NCI-H1092 treated with DMSO at 0.1 percent for 48 hours (cell line): ENCODE data around the gene ASAP2.
"Not testable (repeated sequence)": the region's sequence is repeated elsewhere in the genome, so short reads cannot be mapped to it uniquely, and the experiment has no call there.

Experiments used
- DNase-seq: peaks from one replicate; lab custom pipeline; 2025; lab: John Stamatoyannopoulos, UW

The ASAP2 gene

DNA sequence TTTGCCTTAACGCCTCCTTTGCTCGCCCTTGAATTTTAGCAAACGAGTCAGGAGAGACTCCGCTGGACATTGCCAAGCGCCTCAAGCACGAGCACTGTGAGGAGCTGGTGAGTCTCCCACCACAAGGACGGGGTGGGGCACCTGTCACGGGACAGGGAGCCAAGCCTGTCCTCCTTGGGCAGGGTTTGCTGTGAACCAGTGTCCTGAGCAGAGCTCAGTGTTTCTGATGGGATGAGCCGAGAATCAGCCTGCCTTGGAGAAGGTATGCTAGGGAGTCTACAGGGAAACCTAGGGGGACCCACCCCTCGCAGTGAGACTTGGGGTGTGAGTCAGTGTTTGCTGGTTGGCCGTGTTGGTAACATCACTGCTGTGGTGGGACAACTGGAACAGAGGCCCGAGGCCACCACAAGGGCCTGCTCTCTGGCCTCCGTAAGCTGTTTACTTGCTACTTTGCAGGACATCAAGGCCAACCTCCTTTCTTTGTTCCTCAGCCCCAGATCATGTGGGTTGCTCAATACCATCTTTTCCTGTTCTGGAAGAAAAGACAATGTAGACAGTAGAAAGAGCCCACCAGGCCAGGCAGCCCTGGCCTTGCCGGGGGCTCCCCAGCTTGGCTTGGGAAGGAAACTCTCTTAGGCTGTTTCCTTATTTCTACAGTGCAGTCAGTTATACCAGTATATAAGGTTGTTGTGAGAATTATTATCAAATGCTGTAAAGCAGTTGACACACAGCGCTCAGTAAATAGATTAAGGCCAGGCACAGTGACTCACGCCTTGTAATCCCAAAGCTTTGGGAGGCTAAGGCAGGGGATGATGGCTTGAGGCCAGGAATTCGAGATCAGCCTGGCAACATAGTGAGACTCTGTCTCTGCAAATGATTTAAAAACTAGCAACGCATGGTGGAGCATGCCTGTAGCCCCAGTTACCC is 174.4 kb downstream of the ASAP2 start:
- no peak for DNase-seq

- no peak for DNase-seq
These were observed 176.1 kb downstream of the ASAP2 start for GRCh38 chr2:9382604-9383235.

DNA sequence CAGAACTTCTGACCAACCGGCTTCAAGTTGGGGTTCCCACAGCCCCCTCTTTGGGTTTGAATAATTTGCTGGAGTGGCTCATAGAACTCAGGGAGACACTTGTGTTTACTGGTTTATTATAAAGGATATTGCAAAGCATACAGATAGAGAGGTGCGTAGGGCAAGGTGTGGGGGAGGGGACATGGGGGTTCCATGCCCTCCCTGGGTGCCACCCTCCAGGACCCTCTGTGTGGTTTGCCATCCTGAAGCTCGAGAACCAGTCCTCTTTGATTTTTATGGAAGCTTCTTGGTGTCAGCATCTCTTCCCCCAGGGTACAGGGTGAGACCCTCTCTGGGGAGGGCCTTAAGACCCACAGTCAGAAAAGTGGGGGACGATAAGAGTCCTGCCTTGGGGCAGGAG is 177.9 kb downstream of the ASAP2 start:
- DNase-seq: no peak

- DNase-seq: no peak
These were observed 179.2 kb downstream of the ASAP2 start for GRCh38 chr2:9385841-9386240.

DNA sequence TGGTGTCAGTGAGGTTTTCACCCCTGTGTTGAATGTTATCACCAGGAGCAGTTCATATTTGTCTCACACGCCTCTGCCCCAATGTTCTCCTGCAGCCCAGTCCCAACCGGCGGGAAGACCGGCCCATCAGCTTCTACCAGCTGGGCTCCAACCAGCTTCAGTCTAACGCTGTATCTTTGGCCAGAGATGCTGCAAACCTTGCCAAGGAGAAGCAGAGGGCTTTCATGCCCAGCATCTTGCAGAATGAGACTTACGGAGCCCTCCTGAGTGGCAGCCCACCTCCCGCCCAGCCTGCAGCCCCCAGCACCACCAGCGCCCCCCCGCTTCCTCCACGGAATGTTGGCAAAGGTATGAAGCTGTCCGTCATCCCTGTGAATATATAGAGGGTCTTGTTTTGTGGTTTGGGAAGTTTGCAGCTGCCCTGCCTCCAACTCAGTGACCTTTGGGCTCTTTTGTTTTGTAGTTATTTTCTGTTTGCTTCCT is 181.6 kb downstream of the ASAP2 start:
- no peak for DNase-seq

DNA sequence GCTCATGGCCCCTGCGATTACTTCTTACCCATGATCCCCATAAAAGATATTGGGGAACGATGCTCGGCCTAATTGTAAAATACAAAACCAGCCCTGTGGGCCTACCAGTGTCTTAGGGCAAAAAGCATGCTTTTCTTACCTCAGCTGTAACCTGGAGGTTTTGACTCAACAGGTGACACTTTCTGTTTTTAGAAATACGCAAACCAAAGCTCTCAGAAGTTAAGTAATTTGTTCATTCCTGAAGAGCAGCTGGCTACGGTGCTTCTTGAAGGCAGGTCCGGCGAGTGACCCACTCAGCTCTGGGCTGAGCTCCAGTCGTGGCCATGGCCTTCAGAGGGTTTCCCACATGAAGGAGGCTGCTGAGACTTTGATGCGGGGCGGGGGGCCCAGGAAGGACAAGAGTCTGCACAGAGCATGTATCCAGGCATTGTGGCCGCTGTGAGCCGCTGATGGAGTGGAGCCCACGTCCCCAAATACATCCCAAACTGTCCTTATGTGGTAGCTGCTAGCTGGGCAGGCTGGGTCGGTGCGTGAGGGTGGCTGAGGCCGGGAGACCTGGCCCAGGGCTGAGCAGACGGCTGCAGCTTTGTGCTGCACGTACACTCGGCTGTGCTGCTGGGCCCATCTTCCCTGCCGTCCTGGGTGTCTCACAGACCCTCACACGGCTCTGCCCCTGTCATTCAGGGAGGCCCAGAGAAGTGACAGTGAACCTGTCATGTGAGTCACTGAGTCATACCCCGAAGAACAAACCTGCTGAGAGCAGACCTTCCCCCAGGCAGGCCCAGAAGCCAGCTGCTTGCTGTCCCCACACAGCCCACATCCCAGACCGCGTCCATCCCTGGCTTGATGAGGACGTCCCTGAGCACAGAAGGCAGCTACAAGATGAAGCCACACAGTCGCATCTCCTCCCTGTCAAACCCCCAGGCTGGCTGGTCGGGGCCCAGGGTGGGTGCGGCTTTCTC is 182.6 kb downstream of the ASAP2 start:
- DNase-seq: no peak

- DNase-seq: no peak
These were observed 183.7 kb downstream of the ASAP2 start for GRCh38 chr2:9390151-9390850.

GRCh38 chr2:9390991-9391390 is 184.4 kb downstream of the ASAP2 start:
- no peak for DNase-seq

GRCh38 chr2:9391961-9392720 is 185.5 kb downstream of the ASAP2 start:
- DNase-seq: no peak

GRCh38 chr2:9392898-9393765 is 186.5 kb downstream of the ASAP2 start:
- no peak for DNase-seq

GRCh38 chr2:9394816-9395215 is 188.2 kb downstream of the ASAP2 start:
- DNase-seq: no peak

GRCh38 chr2:9397201-9397600 is 190.6 kb downstream of the ASAP2 start:
- no peak for DNase-seq

- DNase-seq: not testable (repeated sequence)
These were observed 191.6 kb downstream of the ASAP2 start for GRCh38 chr2:9398251-9398650.

DNA sequence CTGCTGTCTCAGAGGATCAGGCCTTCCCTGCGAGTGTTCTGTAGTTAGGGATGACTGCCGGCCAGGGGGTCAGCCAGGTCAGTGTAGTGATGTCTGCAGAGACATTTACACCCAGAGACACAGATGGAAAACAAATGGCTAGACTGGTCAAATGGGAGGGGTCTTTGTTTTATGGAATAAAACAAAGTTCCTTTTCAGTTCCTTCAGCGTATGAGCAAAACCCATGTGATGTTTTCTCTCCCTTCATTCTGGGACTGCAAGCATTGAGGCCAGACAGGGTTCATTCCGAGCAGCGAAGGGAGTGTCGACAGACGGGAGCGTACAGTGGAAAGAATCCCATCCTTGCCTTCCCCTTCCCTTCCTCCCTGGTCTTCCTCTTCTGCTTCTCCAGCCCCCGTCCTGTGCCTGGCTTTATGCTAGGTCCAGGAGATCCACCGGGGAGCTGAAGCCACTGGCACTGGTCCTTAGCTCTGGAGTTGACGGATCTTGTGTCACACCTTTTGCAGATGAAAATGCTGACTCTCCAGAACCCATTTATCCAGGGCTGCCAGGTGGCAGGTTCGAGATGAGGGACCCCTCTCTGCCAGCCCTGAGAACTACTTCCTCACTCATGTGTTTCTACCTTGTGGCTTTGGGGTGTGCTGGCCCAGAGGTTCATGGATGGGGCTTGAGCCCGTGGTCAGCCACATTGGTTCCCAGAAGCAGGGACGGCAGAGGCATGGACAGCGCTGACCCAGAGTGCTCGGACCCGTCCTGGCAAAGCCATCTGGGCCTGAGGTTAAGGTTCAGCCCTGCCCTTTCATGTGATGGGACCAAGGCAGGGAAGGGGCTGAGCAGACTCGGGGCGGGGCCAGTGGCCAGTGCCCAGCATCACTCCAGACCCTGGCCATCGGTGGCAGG is 192.5 kb downstream of the ASAP2 start:
- DNase-seq: no peak

- DNase-seq: no peak
These were observed 193.9 kb downstream of the ASAP2 start for GRCh38 chr2:9400268-9401058.

DNA sequence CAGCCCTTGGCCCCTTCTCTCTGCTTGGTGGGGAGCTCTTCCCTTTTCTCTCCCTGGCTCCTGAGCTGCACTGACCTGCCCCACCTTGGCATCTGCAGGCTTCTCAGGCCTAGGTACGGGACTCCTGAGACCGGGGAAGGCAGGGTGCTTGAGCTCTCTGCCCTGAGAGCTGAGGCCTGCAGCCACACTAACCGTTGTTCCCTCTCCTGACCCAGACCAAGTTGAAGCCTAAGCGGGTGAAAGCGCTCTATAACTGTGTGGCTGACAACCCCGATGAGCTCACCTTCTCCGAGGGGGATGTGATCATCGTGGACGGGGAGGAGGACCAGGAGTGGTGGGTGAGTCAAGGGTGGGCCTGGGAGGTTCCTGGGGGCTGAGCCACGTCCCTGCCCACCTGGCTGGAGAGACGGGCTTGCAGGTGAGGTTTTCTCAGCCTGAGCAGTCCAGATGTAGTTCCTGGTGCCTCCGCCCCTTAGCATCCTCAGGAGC is 194.5 kb downstream of the ASAP2 start:
- no peak for DNase-seq

DNA sequence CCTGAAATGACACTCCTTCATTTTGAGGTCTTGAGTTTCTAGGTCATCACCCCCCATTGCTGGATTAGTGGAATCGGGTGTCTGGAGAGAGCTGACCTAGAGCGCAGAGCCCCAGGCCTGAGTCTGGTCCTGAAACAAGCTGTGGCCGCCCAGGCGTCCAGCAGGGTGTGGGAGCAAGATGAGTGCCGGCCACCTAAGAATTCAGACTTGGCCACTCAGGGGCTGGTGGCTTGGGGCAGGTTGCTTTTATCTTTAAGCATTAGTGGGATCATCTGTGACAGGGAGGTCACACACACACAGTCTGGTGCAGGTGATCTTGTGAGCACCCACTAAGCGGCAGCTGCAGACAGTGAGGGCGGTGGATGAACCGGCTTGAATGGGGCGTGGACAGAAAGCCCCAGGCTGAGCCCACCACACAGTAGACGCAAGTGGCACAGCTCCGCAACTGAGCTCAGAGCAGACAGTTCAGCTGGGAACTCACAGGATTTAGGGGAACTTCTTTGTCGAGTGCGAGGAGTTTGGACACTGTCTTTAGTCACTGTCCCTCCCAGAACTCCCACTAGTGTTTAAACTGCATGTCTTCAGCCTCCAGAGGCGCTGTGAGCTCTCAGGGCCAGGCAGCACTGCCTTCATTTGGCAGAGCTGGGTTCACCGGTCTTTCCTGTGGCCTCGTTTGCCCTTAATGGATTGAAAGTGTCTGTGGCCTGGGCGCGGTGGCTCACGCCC is 195.2 kb downstream of the ASAP2 start:
- DNase-seq: no peak
